Ovary (tissue), 9 donors: ENCODE measurements around the gene ADCY9. TPM values are rescaled to one million over a fixed set of nuclear protein-coding genes. Genes with fewer than 3 reads are reported as not detected.

Experiments used
- DNase-seq, 5 donors: peaks; one replicate each; pipeline ENCODE4 v3.0.0-alpha.2; 2019 to 2020
- H3K27ac ChIP-seq, 2 donors: fragments of 200-600 bp; one replicate each; pipeline versions ENCODE4 v1.5.1 to v1.8.0; 2019 to 2022
- H3K27me3 ChIP-seq: fragments of 200-600 bp; one replicate; pipeline ENCODE4 v1.8.0; 2022
- H3K36me3 ChIP-seq: fragments of 200-600 bp; sonication (generic); one replicate; pipeline ENCODE4 v1.5.1; 2019
- H3K4me1 ChIP-seq: one replicate; pipeline ENCODE4 v1.8.1; 2013; ENCODE audit warnings: mild to moderate bottlenecking, moderate library complexity; ENCODE audit not compliant: insufficient read depth
- H3K4me3 ChIP-seq: fragments of 200-600 bp; sonication (generic); one replicate; pipeline ENCODE4 v1.5.1; 2017
- H3K9me3 ChIP-seq, 2 donors: fragments of 200-600 bp in 1 of 2; sonication (generic) in 1 of 2; one replicate each; pipeline versions ENCODE4 v1.5.1 to v1.8.1; 2013 to 2019; ENCODE audit warnings: mild to moderate bottlenecking in 1 of 2, moderate library complexity in 1 of 2
- CTCF ChIP-seq, 3 donors: fragments of 450-650 bp in 2 of 3; fragments of 200-600 bp in 1 of 3; IDR thresholded peaks; one replicate each; pipeline versions ENCODE4 v1.5.1 to v1.8.0; 2016 to 2022; ENCODE audit warnings: antibody characterized with exemption in 3 of 3, mild to moderate bottlenecking in 1 of 3
- EP300 ChIP-seq: sonication (generic); formaldehyde crosslinking; IDR thresholded peaks from one replicate; pipeline ENCODE4 v1.6.1; 2017; ENCODE audit warnings: antibody characterized with exemption
- POLR2A ChIP-seq: fragments of 450-650 bp; IDR thresholded peaks from one replicate; pipeline ENCODE4 v1.6.1; 2017; ENCODE audit warnings: antibody characterized with exemption, mild to moderate bottlenecking, moderate library complexity
- WGBS, 3 donors: extraction: QIAGEN DNeasy Blood & Tissue Kit in 1 of 3; methylation state at CpG; one replicate each; pipeline versions ENCODE4 v1.1.5 to v1.1.7; 2013 to 2017; 5-methylcytosine and 5-hydroxymethylcytosine counted together
- intact Hi-C, 4 donors: fragments of 100-400 bp; cut with DNase I; formaldehyde crosslinking; loops; one replicate each; pipeline versions ENCODE4 v1.11.0 to v1.15.1; 2022 to 2023
- polyA plus RNA-seq, 2 donors: library from polyadenylated mRNA; stranded (reverse); fragments of 200-250 nt in 1 of 2; fragments of 350-450 nt in 1 of 2; fragmentation: Illumina TruSeq in 1 of 2; extraction: RNeasy Lipid Tissue Mini Kit (QIAGEN cat#74804) in 1 of 2; gene quantifications; one replicate each; pipeline ENCODE4 v1.2.3, GENCODE V29; 2013 to 2014
- total RNA-seq, 7 donors: library from RNA; depleted of rRNA in 2 of 7; stranded (reverse); fragments of >200 nt in 2 of 7; fragmentation: NEBNext Ultra II Directional in 3 of 7; extraction: Animal tissue kit (Norgen Biotek cat#: 25700) in 3 of 7; gene quantifications; one replicate each; pipeline versions ENCODE4 v1.1.0 to v1.2.4, GENCODE V29; 2016 to 2023
- donor health status: DM: no; HTN: no; CAD: no; lungs with moderate emphysema.
- donor health status: DM: no; HTN: no; CAD: no.
- donor health status: Bipolar disorder and iron deficiency.
- donor health status: DM: yes; HTN: yes; CAD: no.
- donor health status: DM: no; HTN: no; CAD: no.
- donor health status: DM: yes; HTN: yes; CAD: no.

ADCY9 gene
- total and polyA plus RNA-seq, 9 donors = 10.7 to 31.3 (median 23.3) TPM

- Histone ChIP-seq H3K4me1 (no peaks in the 10 kb centered on the region), H3K9me3 (no peaks in the 10 kb centered on the region), H3K27ac (no peak overlapping the region), H3K36me3 (no peaks in the 10 kb centered on the region), H3K4me3 (no peak overlapping the region), H3K27me3 (no peaks in the 10 kb centered on the region)
- TF ChIP-seq EP300 (no peak), CTCF (IDR thresholded peaks at IDR 0.05) (no peak), POLR2A (no peak)
- no peak for DNase-seq
- intact Hi-C loops = no loop called here
Measured at GRCh38 chr16:3924763-3925162, 191.5 kb downstream of the ADCY9 start.

GRCh38 chr16:3922241-3922640 is 194.0 kb downstream of the ADCY9 start:
- Histone ChIP-seq H3K4me1 (no peaks in the 10 kb centered on the region), H3K27ac (no peak overlapping the region), H3K4me3 (no peak overlapping the region), H3K27me3 (no peaks in the 10 kb centered on the region), H3K9me3 (no peaks in the 10 kb centered on the region), H3K36me3 (no peaks in the 10 kb centered on the region)
- TF ChIP-seq CTCF (IDR thresholded peaks at IDR 0.05) (no peak), EP300 (no peak), POLR2A (no peak)
- DNase-seq = peak in 1 of 5 donors; percentile 13
- intact Hi-C loops = no loop called here
- 58 to 64% (median 60%) methylated on average over 13 of the region's 13 CpGs for WGBS, 3 donors

GRCh38 chr16:3920206-3920605 is 196.0 kb downstream of the ADCY9 start:
- Histone ChIP-seq H3K4me1 (no peaks in the 10 kb centered on the region), H3K27ac (no peak overlapping the region), H3K36me3 (no peaks in the 10 kb centered on the region), H3K27me3 (no peaks in the 10 kb centered on the region), H3K9me3 (no peaks in the 10 kb centered on the region), H3K4me3 (no peak overlapping the region)
- no peak for TF ChIP-seq POLR2A
- TF ChIP-seq EP300 = no peak
- TF ChIP-seq CTCF (IDR thresholded peaks at IDR 0.05) = no peak
- peak in 1 of 5 donors; percentile 11 for DNase-seq
- WGBS, 3 donors = 84 to 92% (median 87%) methylated on average over 8 of the region's 8 CpGs
- intact Hi-C loops = no loop called here

GRCh38 chr16:3919413-3919812 is 196.8 kb downstream of the ADCY9 start:
- Histone ChIP-seq H3K9me3 (no peaks in the 10 kb centered on the region), H3K27ac (no peak overlapping the region), H3K4me3 (no peak overlapping the region), H3K36me3 (no peaks in the 10 kb centered on the region), H3K27me3 (no peaks in the 10 kb centered on the region), H3K4me1 (no peaks in the 10 kb centered on the region)
- 77 to 89% (median 86%) methylated on average over 6 of the region's 6 CpGs for WGBS, 3 donors
- DNase-seq = no peak
- intact Hi-C loops = no loop called here
- TF ChIP-seq EP300 = no peak

- Histone ChIP-seq H3K27ac (no peak overlapping the region), H3K9me3 (no peaks in the 10 kb centered on the region), H3K27me3 (no peaks in the 10 kb centered on the region), H3K36me3 (no peaks in the 10 kb centered on the region), H3K4me1 (no peaks in the 10 kb centered on the region), H3K4me3 (no peak overlapping the region)
- 79 to 81% (median 80%) methylated on average over 16 to 17 of the region's 17 CpGs for WGBS, 3 donors
- intact Hi-C loops = no loop called here
- DNase-seq = no peak
- no peak for TF ChIP-seq CTCF (IDR thresholded peaks at IDR 0.05)
- no peak for TF ChIP-seq EP300
- no peak for TF ChIP-seq POLR2A
Measured at GRCh38 chr16:3915426-3916260, 200.6 kb downstream of the ADCY9 start.
